DMS53 (cell line): ENCODE data around the gene S100A12.

Experiments
- DNase-seq: peaks from one replicate; lab custom pipeline; 2025; lab: John Stamatoyannopoulos, UW

The S100A12 gene

GRCh38 chr1:153324912-153325311 is 50.5 kb downstream of the S100A12 start:
- DNase-seq = no peak
